Astrocyte (in vitro differentiated cells and primary cell): ENCODE results near the gene ZSCAN16. TPM values are rescaled to one million over a fixed set of nuclear protein-coding genes. Genes with fewer than 3 reads are reported as not detected.

Experiments used
- DNase-seq: peaks from one replicate; pipeline ENCODE4 v3.0.0-alpha.2; 2010; ENCODE audit warnings: low read depth
- FAIRE-seq: peaks from 2 replicates; lab custom pipeline; 2011; peaks lifted over from hg19 to GRCh38; lab: Jason Lieb, UNC
- H2AFZ ChIP-seq: 2 replicates; pipeline ENCODE4 v1.6.0; 2012; ENCODE audit warnings: low read depth, low read length, inconsistent platforms
- H3K27ac ChIP-seq: 2 replicates; pipeline ENCODE4 v1.5.1; 2011; ENCODE audit warnings: low read depth, low read length, inconsistent platforms
- H3K27me3 ChIP-seq: 2 replicates; pipeline ENCODE4 v1.6.0; 2011; ENCODE audit warnings: low read length, inconsistent platforms; ENCODE audit not compliant: insufficient read depth
- H3K36me3 ChIP-seq: 2 replicates; pipeline ENCODE4 v1.5.1; 2011; ENCODE audit warnings: low read length, inconsistent platforms; ENCODE audit not compliant: insufficient read depth
- H3K4me1 ChIP-seq: 2 replicates; pipeline ENCODE4 v1.5.1; 2011; ENCODE audit warnings: low read length, inconsistent platforms; ENCODE audit not compliant: insufficient read depth
- H3K4me2 ChIP-seq: 2 replicates; pipeline ENCODE4 v1.6.0; 2012; ENCODE audit warnings: low read length, inconsistent platforms
- H3K4me3 ChIP-seq: 2 replicates; pipeline ENCODE4 v1.5.1; 2011; ENCODE audit warnings: low read depth, mild to moderate bottlenecking, low read length, inconsistent platforms; ENCODE audit not compliant: insufficient read depth
- H3K79me2 ChIP-seq: 2 replicates; pipeline ENCODE4 v1.6.0; 2012; ENCODE audit warnings: mild to moderate bottlenecking, low read length, inconsistent platforms; ENCODE audit not compliant: insufficient read depth
- H3K9ac ChIP-seq: 2 replicates; pipeline ENCODE4 v1.6.0; 2012; ENCODE audit warnings: mild to moderate bottlenecking, low read length, inconsistent platforms
- H3K9me3 ChIP-seq: 2 replicates; pipeline ENCODE4 v1.5.1; 2012; ENCODE audit warnings: low read depth, mild to moderate bottlenecking, low read length, inconsistent platforms; ENCODE audit not compliant: insufficient read depth
- H4K20me1 ChIP-seq: 2 replicates; pipeline ENCODE4 v1.6.0; 2012; ENCODE audit warnings: low read length, inconsistent platforms; ENCODE audit not compliant: insufficient read depth
- H3K27ac Mint-ChIP-seq: one replicate; pipeline ENCODE4 v1.8.0; 2021; ENCODE audit warnings: mild to moderate bottlenecking, mixed read lengths; ENCODE audit not compliant: unreplicated experiment
- H3K27me3 Mint-ChIP-seq: one replicate; pipeline ENCODE4 v1.8.0; 2021; ENCODE audit warnings: low read depth, mixed read lengths; ENCODE audit not compliant: unreplicated experiment
- H3K36me3 Mint-ChIP-seq: one replicate; pipeline ENCODE4 v1.8.0; 2021; ENCODE audit warnings: low read depth, mixed read lengths; ENCODE audit not compliant: unreplicated experiment
- H3K4me1 Mint-ChIP-seq: one replicate; pipeline ENCODE4 v1.8.0; 2021; ENCODE audit warnings: low read depth, mixed read lengths; ENCODE audit not compliant: unreplicated experiment
- H3K4me3 Mint-ChIP-seq: one replicate; pipeline ENCODE4 v1.8.0; 2021; ENCODE audit warnings: mild to moderate bottlenecking, moderate library complexity, mixed read lengths; ENCODE audit not compliant: unreplicated experiment
- H3K9me3 Mint-ChIP-seq: one replicate; pipeline ENCODE4 v1.8.0; 2021; ENCODE audit warnings: mild to moderate bottlenecking, mixed read lengths; ENCODE audit not compliant: unreplicated experiment
- CTCF ChIP-seq: IDR thresholded peaks from 2 replicates; pipeline ENCODE4 v1.5.1; 2011; ENCODE audit warnings: low read depth, mild to moderate bottlenecking, inconsistent platforms, low read length, moderate library complexity; ENCODE audit not compliant: insufficient read depth
- EZH2 ChIP-seq: IDR thresholded peaks from 2 replicates; pipeline ENCODE4 v1.6.1; 2012; ENCODE audit warnings: mild to moderate bottlenecking, low read length, inconsistent platforms; ENCODE audit not compliant: insufficient read depth
- total RNA-seq: library from RNA; stranded (reverse); gene quantifications from 2 replicates; pipeline ENCODE4 v1.2.1, GENCODE V29; 2021

ZSCAN16 gene
- total RNA-seq, 1 donor from 2014 or later, result 2.5 TPM

GRCh38 chr6:28152531-28152930, 28.1 kb downstream of the ZSCAN16 start:
- Histone ChIP-seq H3K4me1 (no peaks in the 10 kb centered on the region), H4K20me1 (no peaks in the 10 kb centered on the region), H3K4me3 (no peak overlapping the region), H3K79me2 (peaks cover 13% of the 10 kb centered on the region), H3K4me2 (no peak overlapping the region), H3K36me3 (peaks cover 78% of the 10 kb centered on the region), H2AFZ (no peak overlapping the region), H3K9me3 (peaks cover 29% of the 10 kb centered on the region), H3K27ac (no peak overlapping the region), H3K27me3 (no peaks in the 10 kb centered on the region), H3K9ac (no peak overlapping the region)
- H3K27ac Mint-ChIP-seq, result no peak overlapping the region
- H3K4me3 Mint-ChIP-seq, result no peak overlapping the region
- H3K27me3 Mint-ChIP-seq, result no peaks in the 10 kb centered on the region
- no peaks in the 10 kb centered on the region for H3K4me1 Mint-ChIP-seq
- FAIRE-seq, result no peak
- TF ChIP-seq CTCF, result no peak
- no peak for TF ChIP-seq EZH2
- H3K36me3 Mint-ChIP-seq, result peaks cover 55% of the 10 kb centered on the region
- DNase-seq, result no peak
- H3K9me3 Mint-ChIP-seq, result peaks cover 10% of the 10 kb centered on the region

GRCh38 chr6:28153546-28153945, 29.1 kb downstream of the ZSCAN16 start:
- TF ChIP-seq CTCF (no peak), EZH2 (no peak)
- H3K36me3 Mint-ChIP-seq, result peaks cover 55% of the 10 kb centered on the region

GRCh38 chr6:28154357-28154756, 29.9 kb downstream of the ZSCAN16 start:
- TF ChIP-seq EZH2 (no peak), CTCF (no peak)
- peaks cover 56% of the 10 kb centered on the region for H3K36me3 Mint-ChIP-seq

More at GRCh38 chr6:28153546-28153945, 29.1 kb downstream of the ZSCAN16 start:
- H3K27me3 Mint-ChIP-seq, result no peaks in the 10 kb centered on the region
- Histone ChIP-seq H3K4me1 (no peaks in the 10 kb centered on the region), H2AFZ (no peak overlapping the region), H3K79me2 (peaks cover 4% of the 10 kb centered on the region), H3K4me2 (no peak overlapping the region), H3K27me3 (no peaks in the 10 kb centered on the region), H3K27ac (no peak overlapping the region), H3K9me3 (peaks cover 29% of the 10 kb centered on the region), H4K20me1 (no peaks in the 10 kb centered on the region), H3K9ac (no peak overlapping the region), H3K36me3 (peaks cover 73% of the 10 kb centered on the region), H3K4me3 (no peak overlapping the region)
- H3K4me1 Mint-ChIP-seq, result no peaks in the 10 kb centered on the region
- FAIRE-seq (no peak), DNase-seq (no peak)
- no peak overlapping the region for H3K27ac Mint-ChIP-seq
- peaks cover 10% of the 10 kb centered on the region for H3K9me3 Mint-ChIP-seq
- H3K4me3 Mint-ChIP-seq, result no peak overlapping the region

More at GRCh38 chr6:28154357-28154756, 29.9 kb downstream of the ZSCAN16 start:
- peaks cover 67% of the 10 kb centered on the region for H3K36me3 ChIP-seq
- peaks cover 10% of the 10 kb centered on the region for H3K9me3 Mint-ChIP-seq
- H2AFZ ChIP-seq, result no peak overlapping the region
- H3K9ac ChIP-seq, result no peak overlapping the region
- no peak overlapping the region for H3K4me3 ChIP-seq
- no peak for FAIRE-seq
- H3K4me1 Mint-ChIP-seq, result no peaks in the 10 kb centered on the region
- no peak overlapping the region for H3K27ac ChIP-seq
- peaks cover 29% of the 10 kb centered on the region for H3K9me3 ChIP-seq
- H3K27ac Mint-ChIP-seq, result no peak overlapping the region
- no peaks in the 10 kb centered on the region for H3K27me3 Mint-ChIP-seq
- no peaks in the 10 kb centered on the region for H4K20me1 ChIP-seq
- no peak overlapping the region for H3K4me2 ChIP-seq
- H3K4me1 ChIP-seq, result no peaks in the 10 kb centered on the region
- H3K4me3 Mint-ChIP-seq, result no peak overlapping the region
- no peak for DNase-seq
- H3K79me2 ChIP-seq, result peaks cover 4% of the 10 kb centered on the region
- no peaks in the 10 kb centered on the region for H3K27me3 ChIP-seq
